Osteoblast (primary cell): Measurements from ENCODE around the gene COL8A1. TPM values are rescaled to one million over a fixed set of nuclear protein-coding genes. Genes with fewer than 3 reads are reported as not detected.

ENCODE experiments used
- DNase-seq: peaks from one replicate; pipeline ENCODE4 v3.0.0; 2011; ENCODE audit warnings: low spot score, mixed read lengths; ENCODE audit not compliant: insufficient read length; ENCODE audit errors: missing footprints
- H2AFZ ChIP-seq: 2 replicates; pipeline ENCODE4 v1.6.0; 2011; ENCODE audit warnings: mild to moderate bottlenecking, low read length
- H3K27ac ChIP-seq: 2 replicates; pipeline ENCODE4 v1.5.1; 2011; ENCODE audit warnings: mild to moderate bottlenecking, low read depth, low read length, moderate library complexity
- H3K27me3 ChIP-seq: 2 replicates; pipeline ENCODE4 v1.6.0; 2012; ENCODE audit warnings: mild to moderate bottlenecking, control low read depth, inconsistent platforms, low read length, moderate library complexity; ENCODE audit not compliant: insufficient read depth
- H3K36me3 ChIP-seq: 2 replicates; pipeline ENCODE4 v1.5.1; 2011; ENCODE audit warnings: mild to moderate bottlenecking, low read length, control low read depth, moderate library complexity; ENCODE audit not compliant: insufficient read depth
- H3K4me1 ChIP-seq: 2 replicates; pipeline ENCODE4 v1.5.1; 2011; ENCODE audit warnings: mild to moderate bottlenecking, low read length, control low read depth, moderate library complexity; ENCODE audit not compliant: insufficient read depth
- H3K4me2 ChIP-seq: 2 replicates; pipeline ENCODE4 v1.6.0; 2011; ENCODE audit warnings: mild to moderate bottlenecking, low read length; ENCODE audit not compliant: insufficient read depth
- H3K4me3 ChIP-seq: fragments of 200-600 bp; sonication (generic); 3 replicates; pipeline ENCODE4 v1.5.1; 2012; ENCODE audit warnings: mild to moderate bottlenecking, low read length, inconsistent platforms; ENCODE audit not compliant: insufficient read depth
- H3K79me2 ChIP-seq: 2 replicates; pipeline ENCODE4 v1.6.0; 2012; ENCODE audit warnings: mild to moderate bottlenecking, low read length, control low read depth, inconsistent platforms; ENCODE audit not compliant: insufficient read depth
- H3K9me3 ChIP-seq: 2 replicates; pipeline ENCODE4 v1.5.1; 2011; ENCODE audit warnings: low read depth, low read length, control low read depth
- H4K20me1 ChIP-seq: 2 replicates; pipeline ENCODE4 v1.6.0; 2012; ENCODE audit warnings: mild to moderate bottlenecking, low read length, control low read depth; ENCODE audit not compliant: insufficient read depth
- total RNA-seq: library from RNA; depleted of rRNA; stranded (reverse); fragments of >200 nt; gene quantifications from 2 replicates; pipeline ENCODE4 v1.2.3, GENCODE V29; 2012
- TF ChIP-seq, protein P1 (sequence below): IDR thresholded peaks from 2 replicates; pipeline ENCODE4 v1.5.1; 2011; ENCODE audit warnings: mild to moderate bottlenecking, low read depth, low read length, moderate library complexity; ENCODE audit errors: extremely low read depth

COL8A1 gene
- total RNA-seq, 1 donor: 311 TPM

DNA sequence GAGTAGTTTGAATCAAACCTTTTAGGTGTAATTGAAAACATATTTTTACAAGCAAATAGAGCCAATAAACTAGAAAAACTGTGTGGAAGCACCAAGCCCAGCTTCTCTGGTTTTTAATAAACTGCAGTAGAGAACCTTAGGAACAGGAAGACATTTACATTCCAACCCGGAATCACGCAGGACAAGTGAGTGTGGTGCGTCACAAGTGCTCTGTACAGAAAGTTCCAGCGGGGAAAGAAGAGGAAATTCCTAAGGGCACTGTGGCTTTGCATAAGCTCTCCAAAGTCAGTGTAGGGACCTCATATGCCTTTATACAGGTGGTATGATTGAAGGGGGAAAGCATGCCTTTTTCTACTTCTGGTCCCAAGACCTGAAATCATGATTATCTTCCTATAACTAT is 21.6 kb downstream of the COL8A1 start:
- TF ChIP-seq, protein P1, sequence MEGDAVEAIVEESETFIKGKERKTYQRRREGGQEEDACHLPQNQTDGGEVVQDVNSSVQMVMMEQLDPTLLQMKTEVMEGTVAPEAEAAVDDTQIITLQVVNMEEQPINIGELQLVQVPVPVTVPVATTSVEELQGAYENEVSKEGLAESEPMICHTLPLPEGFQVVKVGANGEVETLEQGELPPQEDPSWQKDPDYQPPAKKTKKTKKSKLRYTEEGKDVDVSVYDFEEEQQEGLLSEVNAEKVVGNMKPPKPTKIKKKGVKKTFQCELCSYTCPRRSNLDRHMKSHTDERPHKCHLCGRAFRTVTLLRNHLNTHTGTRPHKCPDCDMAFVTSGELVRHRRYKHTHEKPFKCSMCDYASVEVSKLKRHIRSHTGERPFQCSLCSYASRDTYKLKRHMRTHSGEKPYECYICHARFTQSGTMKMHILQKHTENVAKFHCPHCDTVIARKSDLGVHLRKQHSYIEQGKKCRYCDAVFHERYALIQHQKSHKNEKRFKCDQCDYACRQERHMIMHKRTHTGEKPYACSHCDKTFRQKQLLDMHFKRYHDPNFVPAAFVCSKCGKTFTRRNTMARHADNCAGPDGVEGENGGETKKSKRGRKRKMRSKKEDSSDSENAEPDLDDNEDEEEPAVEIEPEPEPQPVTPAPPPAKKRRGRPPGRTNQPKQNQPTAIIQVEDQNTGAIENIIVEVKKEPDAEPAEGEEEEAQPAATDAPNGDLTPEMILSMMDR: no peak
- peak overlapping the region; percentile 3 for H3K4me2 ChIP-seq
- H3K4me3 ChIP-seq: no peak overlapping the region
- peaks cover 57% of the 10 kb centered on the region for H3K36me3 ChIP-seq
- H4K20me1 ChIP-seq: peaks cover 11% of the 10 kb centered on the region
- peaks cover 73% of the 10 kb centered on the region for H3K4me1 ChIP-seq
- peak overlapping the region; percentile 98 for H3K27ac ChIP-seq
- peaks cover 87% of the 10 kb centered on the region for H3K79me2 ChIP-seq
- H3K27me3 ChIP-seq: no peaks in the 10 kb centered on the region
- no peak overlapping the region for H2AFZ ChIP-seq
- H3K9me3 ChIP-seq: no peaks in the 10 kb centered on the region
- no peak for DNase-seq

DNA sequence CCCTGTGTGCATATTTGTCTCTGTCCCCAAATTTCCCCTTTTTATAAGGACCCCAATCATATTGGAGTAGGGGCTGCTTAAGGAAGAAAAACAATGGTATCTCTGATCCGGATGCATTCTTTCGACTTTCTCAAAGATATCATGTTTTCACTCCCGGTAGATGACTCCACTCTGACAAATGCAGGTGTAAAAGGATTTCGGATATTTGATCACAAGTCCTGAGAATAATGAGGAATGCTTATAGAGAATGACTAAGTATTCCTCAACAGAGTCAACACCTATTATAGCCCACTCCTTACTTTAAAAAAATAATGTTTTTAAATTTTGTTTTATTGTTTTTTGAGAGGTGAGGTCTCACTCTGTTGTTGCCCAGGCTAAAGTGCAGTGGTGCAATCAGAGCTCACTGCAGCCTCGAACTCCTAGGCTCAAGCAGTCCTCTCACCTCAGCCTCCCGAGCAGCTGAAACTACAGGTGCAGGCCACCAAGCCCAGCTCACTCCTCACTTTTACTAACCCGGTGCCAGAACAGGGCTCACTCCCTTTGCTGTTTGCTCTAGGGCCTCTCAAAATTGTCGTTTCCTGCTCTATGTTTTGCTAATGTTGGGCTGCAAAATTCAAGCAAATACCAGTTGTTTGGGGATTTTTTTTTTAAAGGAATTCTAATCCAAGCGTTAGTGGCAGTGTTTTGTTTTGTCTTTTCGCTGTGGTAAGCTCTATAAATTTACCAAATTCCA is 24.6 kb downstream of the COL8A1 start:
- no peak for DNase-seq
- peaks cover 78% of the 10 kb centered on the region for H3K4me1 ChIP-seq
- no peaks in the 10 kb centered on the region for H3K27me3 ChIP-seq
- H3K4me3 ChIP-seq: no peak overlapping the region
- no peak overlapping the region for H3K4me2 ChIP-seq
- H4K20me1 ChIP-seq: peaks cover 14% of the 10 kb centered on the region
- H2AFZ ChIP-seq: no peak overlapping the region
- peak overlapping the region; percentile 38 for H3K27ac ChIP-seq
- peaks cover 92% of the 10 kb centered on the region for H3K79me2 ChIP-seq
- peaks cover 47% of the 10 kb centered on the region for H3K36me3 ChIP-seq
- H3K9me3 ChIP-seq: no peaks in the 10 kb centered on the region
- TF ChIP-seq, protein P1: no peak

DNA sequence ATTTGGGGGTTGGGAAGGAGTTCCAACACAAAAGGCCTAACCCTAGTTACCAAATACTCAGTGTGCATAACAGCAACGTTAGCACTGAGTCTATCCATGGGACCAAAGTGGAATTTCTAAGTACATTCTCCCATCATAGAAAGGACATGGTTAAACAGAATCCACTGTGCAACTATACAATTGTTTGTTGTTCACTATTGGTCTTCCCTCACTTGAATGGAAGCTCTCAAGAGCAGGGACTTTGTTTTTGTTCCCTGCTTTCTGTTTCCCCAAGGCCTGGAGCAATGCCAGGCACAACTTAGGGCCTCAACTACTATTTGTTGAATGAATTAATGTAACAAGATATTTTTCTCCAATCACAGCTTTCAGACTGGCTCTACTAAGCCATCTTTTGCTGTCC is 25.6 kb downstream of the COL8A1 start:
- Histone ChIP-seq H3K4me2 (no peak overlapping the region), H4K20me1 (peaks cover 10% of the 10 kb centered on the region), H3K4me1 (peaks cover 74% of the 10 kb centered on the region), H3K4me3 (no peak overlapping the region), H2AFZ (no peak overlapping the region), H3K9me3 (no peaks in the 10 kb centered on the region), H3K79me2 (peaks cover 92% of the 10 kb centered on the region), H3K36me3 (peaks cover 39% of the 10 kb centered on the region), H3K27ac (peak overlapping the region; percentile 38), H3K27me3 (no peaks in the 10 kb centered on the region)
- no peak for DNase-seq
- TF ChIP-seq, protein P1: no peak

DNA sequence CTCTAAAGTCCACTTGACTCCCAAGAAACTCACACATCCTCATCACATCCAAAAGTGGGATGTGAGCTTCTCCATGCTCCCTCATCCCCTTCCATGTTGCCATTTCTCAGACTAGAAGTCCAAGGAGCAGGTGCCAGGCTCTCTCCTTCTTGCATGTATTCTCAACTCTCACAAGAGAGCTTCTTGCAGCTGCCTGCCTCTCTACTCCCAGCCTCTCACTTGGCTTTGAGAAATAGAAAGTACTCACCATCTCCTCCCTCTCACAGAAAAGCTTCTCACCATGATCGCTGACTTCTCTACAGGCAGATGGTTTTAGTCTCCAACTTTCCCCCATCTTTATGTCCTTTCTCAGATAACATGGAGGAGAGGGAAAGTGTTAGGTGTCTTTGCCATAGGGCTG is 26.6 kb downstream of the COL8A1 start:
- Histone ChIP-seq H3K4me1 (peaks cover 72% of the 10 kb centered on the region), H3K79me2 (peaks cover 94% of the 10 kb centered on the region), H3K36me3 (peaks cover 41% of the 10 kb centered on the region), H3K9me3 (no peaks in the 10 kb centered on the region), H2AFZ (no peak overlapping the region), H3K27ac (peak overlapping the region; percentile 55), H4K20me1 (peaks cover 13% of the 10 kb centered on the region), H3K27me3 (no peaks in the 10 kb centered on the region), H3K4me3 (no peak overlapping the region), H3K4me2 (no peak overlapping the region)
- peak; percentile 72 for DNase-seq
- TF ChIP-seq, protein P1: no peak
